NCI-H2171 (cell line): ENCODE results near the gene HNRNPLL.
"Not testable (repeated sequence)": the region's sequence is repeated elsewhere in the genome, so short reads cannot be mapped to it uniquely, and the experiment has no call there.

Experiments
- DNase-seq: peaks from one replicate; lab custom pipeline; 2025; lab: John Stamatoyannopoulos, UW

The HNRNPLL gene

DNA sequence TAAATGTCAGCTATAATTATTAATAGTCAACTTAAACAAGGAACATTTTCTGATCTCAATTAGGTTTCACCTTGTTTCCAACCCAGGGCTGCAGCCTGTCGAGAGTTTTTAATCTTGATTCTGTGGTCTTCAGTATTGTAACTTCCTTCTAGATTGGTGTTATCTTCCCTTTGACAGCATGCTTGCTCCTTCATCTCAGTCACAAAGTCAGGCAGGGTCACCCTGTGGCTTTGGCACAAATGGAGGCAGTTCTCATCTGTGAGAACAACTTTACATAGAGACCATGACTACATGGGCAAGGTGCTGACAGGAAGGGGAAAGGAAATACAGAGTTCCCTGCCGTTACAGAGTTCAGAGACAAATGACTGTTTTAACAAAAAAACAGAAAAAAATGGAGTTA, 50.5 kb downstream of the HNRNPLL start:
- no peak for DNase-seq

DNA sequence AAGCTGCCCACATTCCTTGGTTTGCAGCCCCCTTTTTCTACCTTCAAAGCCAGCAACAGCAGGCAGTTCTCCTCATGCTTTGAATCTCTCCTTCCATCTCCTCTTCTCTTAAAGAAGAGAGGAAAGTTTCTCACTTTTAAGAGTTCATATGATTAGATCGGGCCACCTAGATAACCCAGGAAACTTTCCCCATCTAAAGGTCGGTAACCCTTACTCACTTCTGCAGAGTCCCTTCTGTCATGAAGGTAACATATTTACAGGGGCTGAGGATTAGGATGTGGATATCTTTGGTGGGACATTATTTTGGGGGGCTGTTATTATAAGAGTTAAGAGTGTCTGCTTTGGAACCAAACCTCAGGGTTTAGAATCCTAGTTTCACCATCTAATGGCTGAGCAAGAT, 51.0 kb downstream of the HNRNPLL start:
- DNase-seq, result no peak

DNA sequence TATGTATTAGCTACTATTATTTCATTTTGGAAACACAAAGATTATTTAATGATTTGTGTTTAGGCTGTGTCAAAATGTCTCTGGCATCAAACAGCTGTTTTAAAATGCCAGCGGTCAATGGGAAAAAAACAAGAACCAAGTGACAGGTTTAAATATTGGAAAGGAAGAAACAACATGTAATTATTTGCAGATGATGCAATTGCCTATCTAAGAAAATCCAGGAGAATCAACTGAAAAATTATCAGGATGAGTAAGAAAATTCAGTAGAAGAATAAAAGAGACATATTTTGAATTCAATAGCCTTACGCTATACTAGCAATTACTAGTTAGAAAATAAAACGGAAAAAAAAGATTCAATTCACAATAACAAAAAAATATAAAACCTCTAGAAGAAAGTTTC, 51.6 kb downstream of the HNRNPLL start:
- no peak for DNase-seq

DNA sequence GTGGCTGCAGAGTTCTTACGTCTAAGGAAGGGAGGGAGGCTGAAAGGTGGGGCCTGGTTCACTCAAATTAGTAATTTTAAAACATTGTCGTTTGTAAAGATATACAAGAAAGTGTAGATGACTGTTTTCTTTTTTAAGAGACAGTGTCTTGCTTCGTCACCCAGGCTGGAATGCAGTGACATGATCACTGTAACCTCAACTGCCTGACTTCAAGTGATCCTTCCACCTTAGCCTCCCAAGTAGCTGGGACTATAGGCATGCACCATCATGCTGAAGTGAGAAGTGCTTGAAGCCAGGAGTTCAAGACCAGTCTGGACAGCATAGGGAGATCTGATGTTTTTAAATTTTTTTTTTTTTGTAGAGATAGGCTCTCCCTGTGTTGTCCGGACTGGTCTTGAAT, 52.9 kb downstream of the HNRNPLL start:
- DNase-seq, result no peak

DNA sequence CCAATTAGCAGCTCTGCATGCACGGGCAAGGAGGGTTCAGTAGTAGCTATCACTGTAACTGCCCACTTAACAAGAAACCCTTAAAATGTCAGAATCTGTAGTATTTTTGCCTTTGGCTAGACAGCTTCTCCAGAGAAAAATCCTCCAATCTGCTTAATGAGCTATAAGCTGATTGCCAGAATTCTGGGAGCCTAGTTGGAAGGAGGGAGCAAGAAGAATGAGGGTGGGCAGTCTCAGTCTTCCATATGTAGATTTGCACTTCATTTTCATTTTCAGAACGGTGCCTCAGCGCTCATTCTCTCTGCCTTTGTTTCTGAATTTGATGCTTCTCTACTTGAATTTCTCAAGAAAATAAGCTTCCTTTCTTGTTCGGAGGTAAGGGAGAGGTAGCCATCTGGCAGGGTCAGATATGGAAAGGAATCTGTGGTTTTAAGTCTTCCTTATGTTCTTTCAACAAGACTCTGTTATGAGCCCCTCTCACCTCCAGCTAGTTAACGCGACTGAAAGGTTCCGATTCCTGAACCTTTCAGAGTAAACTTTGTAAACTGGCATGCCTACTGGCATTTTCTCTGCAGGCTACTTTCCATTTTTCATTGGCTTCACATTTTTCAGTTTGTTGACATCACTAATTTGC, 53.5 kb downstream of the HNRNPLL start:
- no peak for DNase-seq

DNA sequence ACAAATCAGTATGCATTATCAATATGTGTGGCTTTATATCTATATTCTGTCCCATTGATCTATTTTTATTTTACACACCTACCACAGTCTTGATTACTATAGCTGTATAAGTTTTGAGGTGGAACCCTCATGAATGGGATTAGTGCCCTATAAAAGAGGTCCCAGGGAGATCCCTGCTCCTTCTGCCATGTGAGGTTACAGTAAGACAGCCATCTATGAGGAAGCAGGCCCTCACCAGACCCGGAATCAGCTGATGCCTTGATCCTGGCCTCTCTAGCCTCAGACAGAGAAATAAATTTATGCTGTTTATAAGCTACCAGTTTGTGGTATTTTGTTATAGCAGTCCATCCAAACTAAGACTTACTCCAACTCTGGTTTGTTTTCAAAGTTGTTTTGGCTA, 54.9 kb downstream of the HNRNPLL start:
- no peak for DNase-seq

DNA sequence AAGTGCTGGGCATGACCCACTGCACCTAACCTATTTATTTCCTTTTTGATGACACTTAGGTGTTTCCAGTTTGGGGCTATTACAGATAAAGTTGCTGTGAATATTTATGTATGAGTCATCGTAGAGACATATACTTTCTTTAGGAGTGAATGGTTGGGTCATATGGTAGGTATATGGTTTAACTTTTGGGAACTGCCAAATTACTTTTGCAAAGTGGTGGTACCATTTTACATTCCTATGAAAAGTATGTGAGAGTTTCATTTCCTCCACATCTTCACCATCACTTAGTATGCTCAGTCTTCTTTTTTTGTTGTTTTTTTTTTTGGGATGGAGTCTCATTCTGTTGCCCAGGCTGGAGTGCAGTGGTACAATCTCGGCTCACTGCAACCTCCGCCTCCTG, 56.1 kb downstream of the HNRNPLL start:
- DNase-seq, result no peak

DNA sequence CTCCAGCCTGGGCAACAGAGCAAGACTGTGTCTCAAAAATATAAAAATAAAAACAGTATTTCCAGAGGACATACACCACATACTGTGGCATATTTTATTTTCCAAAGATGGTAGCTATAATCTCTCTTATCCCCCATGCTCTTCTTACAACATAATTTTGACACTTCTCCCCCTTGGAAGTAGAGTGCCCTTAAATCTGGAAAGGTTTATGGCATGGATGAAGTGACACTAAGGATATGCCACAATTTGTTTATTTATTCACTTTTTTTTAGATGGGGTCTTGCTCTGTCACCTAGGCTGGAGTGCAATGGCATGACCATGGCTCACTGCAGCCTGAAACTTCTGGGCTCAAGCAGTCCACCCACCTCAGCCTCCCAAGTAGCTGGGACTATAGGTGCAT, 56.7 kb downstream of the HNRNPLL start:
- no peak for DNase-seq

DNA sequence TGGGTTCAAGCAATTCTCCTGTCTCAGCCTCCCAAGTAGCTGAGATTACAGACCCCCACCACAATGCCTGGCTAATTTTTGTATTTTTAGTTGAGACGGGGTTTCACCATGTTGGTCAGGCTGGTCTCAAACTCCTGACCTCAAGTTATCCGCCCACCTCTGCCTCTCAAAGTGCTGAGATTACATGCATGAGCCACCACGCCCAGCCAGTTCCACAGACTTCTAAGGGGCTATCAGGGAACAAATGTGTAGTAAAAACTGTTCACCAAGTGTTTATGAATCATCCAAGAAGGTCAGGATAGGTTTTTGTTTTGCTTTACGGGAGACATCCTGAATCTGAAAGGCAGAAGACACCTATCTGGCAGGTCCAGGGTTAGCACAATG, 60.5 kb downstream of the HNRNPLL start:
- DNase-seq, result not testable (repeated sequence)

DNA sequence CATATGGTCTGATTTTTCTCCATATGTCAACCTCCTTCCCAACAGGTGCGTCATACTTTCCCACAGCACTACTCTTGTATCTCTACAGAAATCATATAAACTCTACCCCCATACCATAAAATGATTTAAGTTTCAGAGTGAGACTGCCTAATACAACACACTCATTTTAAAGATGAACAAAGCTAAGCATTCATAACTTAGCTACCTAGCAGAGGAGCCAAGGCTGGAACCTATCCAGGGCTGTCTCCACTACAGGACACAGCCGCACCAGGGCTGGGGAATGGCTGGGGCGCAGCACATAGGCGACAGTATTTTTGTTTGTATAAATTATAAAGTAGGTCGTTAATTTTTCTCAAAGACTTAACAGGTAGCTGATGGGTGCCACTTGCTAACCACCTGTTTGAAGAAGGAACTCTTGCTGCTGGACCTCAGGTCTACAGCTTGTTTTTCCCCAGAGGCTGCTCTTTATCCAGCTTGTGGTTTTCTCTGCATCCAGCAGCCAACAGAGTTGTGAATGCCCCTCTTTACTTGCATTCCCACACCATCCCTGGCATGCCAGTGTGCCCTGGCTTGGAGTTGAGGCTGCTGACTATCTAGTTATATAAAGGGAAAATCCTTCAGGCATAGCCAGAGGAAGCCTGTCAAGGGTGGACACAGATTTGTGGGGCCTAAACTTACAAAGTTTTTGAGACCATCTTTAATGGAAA, 62.0 kb downstream of the HNRNPLL start:
- DNase-seq, result peak; percentile 68

DNA sequence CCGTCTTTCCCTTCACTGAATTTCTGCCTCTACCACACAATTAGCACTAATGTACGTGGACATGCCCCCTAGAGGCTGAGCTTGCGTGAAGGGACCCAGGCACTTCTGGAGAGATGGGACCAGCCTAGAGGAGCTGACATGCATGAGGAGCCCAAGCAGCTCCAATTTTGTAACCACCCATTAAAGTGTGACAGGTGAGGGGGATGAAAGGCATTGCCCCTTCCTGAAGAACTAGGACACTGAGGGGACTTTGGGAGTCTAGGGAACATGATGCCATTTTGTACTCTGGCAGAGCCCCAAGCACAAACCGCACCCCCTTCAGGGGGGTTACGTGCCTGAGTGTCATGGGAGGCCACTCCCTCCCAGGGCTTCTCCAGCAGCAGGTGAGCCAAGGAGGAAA, 63.6 kb downstream of the HNRNPLL start:
- no peak for DNase-seq

DNA sequence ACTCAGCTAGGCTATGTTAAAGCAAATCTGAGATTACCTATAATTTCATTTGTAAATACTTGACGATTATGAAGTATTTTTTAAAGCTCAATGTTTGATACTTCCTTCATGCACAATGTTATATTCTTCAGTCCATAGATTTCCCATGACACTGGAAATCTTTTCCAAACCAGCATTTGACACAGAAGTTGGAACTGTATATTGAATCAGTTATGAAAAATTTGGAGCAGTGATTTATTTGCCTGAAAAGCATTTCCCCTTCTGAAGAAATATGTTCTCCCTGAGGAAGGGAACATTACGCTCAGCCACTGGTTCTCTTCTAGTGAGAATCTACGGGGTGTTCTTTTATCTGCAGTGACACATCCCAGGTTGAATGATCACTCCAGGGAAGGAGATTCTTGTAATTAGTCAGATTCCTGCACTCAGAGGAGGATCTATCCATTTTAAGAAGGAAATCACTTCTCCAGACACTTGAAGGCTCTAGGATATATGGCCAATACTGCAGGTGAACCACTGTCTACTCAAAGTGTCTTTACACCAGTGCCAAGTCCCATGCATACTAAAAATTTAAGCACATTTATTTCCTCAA, 64.7 kb downstream of the HNRNPLL start:
- no peak for DNase-seq

DNA sequence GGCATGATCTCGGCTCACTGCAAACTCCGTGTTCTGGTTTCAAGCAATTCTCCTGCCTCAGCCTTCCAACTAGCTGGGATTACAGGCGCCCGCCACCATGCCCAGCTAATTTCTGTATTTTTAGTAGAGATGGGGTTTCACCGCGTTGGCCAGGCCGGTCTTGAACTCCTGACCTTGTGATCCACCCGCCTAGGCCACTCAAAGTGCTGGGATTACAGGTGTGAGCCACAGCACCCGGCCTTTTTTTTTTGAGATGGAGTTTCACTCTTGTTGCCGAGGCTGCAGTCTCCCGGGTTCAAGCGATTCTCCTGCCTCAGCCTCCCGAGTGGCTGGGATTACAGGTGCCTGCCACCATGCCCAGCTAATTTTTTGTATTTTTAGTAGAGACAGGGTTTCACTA, 65.4 kb downstream of the HNRNPLL start:
- not testable (repeated sequence) for DNase-seq

DNA sequence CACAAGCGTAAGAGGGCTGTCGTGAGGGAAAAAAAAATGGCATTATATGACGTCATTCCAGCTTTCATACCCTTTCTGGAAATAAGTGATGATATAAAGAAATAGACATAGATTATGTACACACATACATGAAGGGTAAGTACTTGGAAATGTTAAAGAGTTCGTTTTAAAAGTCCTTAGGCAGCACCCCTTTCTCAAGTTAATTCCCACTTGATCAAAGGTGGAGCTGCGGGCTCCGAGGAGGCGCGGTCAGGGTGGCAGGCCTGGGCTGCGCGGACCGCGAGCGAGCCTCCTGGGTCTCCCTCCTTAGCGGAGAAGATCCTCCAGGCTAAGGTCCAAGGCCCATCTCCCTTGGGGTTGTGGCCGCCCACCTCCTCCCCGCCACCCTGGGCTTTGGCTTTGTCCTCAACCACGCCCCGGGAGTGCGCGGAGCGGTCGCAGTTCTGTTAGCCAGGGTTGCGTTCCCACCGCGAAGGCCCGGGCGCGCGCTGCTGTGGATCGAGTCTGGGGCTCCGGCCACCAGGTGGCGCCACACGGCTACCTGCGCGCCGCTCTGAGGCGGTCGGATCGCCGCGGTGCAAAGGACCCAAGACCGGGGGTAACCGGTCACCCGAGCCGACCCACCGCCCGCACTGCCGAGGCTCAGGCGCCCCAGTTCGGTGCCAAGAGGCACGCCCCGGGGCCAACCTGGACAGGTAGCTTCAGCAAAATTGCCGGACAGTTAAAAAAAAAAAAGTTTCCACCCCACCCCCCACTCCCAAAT, 66.8 kb downstream of the HNRNPLL start:
- DNase-seq, result peak; percentile 65

DNA sequence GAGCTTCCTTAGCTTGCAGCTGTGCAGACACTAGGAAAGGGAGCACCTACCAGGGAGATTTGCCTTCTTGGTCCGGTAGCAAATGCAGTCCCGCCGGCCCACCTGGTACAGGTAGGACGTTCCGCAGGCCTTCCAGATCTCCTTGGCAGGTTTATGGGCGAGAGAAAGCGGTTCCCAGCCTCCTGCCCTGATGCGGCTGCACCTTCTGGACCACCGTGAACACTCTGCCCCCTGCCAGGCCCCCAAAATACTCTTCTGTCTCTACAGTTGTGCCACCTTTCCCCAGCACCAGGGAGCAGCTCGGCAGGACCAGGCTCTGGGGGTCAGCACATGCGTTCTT, 67.4 kb downstream of the HNRNPLL start:
- no peak for DNase-seq

DNA sequence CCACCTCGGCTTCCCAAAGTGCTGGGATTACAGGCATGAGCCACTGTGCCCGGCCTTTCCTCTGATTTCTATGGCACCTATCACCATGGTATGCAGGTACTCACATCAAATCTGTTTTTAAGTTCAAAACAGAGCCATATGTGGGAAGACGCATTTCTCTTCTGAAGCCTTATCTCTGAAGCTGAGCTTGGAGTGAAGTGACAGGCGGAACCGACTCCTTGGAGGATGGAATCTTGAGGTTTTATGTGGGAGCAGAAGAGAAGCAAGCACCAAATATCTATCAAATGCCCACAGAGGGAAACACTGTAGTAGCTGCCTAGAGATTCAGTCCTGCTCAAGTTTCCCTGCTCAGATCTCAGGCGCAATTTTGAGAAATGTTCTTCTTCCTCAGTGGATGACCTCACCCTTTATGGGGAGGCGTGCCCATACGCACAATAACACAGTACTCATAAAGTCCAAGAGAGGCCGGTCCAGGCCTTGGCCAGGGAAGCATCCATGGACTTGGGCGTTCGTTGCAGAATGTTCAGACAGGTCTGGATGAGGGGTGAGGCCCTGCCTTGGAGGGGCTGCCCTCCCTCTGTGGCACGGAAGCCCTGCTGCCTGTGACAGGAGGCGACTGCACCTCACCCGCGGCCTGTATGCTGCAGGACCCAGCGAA, 67.9 kb downstream of the HNRNPLL start:
- no peak for DNase-seq

DNA sequence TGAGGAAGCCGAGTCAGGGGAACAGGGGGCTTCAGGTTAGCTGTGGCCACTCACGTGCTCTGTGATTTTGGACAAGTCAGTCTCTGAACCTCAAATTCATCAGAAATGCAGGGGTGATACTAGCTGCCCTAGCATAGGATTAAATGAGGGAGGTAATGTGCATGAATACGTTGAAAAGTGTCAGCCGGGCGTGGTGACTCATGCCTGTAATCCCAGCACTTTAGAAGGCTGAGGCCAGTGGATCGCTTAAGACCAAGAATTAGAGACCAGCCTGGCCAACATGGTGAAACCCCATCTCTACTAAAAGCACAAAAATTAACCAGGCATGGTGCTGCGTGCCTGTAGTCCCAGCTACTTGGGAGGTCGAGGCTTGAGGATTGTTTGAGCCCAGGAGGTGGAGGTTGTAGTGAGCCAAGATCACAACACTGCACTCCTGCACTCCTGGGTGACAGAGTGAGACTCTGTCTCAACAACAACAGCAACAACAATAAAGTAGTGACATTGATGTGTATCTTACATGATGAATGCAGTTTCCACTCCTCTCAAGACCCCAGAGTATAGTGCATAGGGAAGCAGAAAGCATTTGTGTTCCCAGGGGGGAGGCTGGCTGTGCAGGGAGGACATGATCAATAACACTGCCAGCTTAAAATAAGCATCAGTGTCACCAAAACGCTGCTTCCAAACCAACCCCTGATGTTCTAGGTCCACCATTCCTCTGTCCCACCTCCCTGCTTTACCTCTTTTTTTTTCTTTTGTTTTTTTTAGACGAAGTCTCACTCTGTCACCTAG, 68.8 kb downstream of the HNRNPLL start:
- no peak for DNase-seq

DNA sequence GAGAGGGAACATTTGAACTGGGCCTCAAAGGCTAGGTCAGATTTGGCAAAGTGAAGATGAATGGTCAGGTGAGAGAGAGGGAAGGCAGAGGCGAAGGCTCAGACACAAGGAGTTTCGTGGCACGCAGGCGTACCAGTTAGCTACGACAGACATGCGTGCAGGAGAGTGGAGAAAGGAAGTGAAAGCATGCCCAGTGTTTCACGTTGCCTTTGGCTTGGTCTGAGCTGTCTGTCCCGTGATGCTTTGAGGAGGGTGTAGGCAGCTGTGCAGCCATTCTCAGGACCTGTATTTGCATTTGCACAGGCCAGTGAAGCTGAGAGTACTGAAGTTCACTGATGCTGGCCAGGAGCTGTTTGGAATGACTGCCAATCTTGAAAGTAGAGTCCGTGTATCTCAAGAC, 69.5 kb downstream of the HNRNPLL start:
- DNase-seq, result no peak

DNA sequence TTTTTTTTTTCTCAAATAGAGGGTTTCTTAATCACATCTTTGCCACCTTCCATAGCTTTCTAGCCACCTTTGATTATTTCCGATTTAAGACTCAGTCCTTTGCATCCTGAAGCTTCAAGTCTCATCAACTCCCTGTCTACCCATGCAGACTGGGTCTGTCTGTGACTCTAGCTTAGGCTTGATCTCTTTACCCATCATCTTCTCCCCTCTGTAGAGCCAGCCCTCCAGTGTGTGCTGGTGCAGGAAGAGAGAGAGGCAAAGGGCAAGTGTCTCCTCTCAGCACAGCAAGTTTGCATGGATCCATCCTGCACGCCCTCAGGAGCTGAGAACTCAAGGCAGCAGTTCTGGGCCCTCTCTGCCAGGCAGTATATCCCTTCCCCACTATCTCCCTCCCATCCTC, 70.4 kb downstream of the HNRNPLL start:
- no peak for DNase-seq

DNA sequence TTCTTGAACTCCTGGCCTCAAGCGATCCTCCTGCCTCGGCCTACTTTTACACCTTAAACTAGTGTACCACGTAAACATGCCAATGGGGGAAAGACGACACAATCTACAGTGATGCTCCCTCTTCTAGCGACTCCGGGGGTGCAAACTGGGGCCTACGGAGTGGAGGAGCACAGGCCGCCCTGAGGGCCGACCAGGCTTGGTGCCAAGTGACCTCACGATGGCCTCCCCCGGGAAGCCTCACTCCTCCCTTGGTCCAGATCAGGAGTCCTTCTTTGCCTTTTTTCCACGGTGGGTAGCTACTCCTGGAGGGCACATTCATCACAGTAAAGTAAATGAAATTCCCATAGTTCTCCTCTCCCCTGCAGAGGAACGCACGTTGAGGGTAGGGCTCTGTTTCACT, 73.5 kb downstream of the HNRNPLL start:
- no peak for DNase-seq

DNA sequence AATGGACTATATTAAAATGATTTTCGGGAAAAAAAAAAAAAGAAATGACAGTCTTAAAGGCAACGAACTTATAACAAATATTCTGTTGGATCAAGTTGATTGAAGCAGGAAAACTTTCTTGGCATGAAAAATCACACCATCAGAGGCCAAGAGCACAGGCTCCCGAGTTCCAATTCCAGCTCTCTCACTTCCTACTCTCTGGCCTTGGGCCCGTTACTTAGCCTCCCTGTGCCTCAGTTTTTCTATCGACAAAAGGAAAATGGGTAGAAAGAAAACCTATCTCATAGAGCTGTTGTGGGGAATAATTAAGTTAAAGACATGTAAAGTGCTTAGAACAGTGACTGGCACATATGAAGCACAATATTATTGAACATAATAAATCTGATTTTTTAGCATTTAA, 74.2 kb downstream of the HNRNPLL start:
- no peak for DNase-seq

DNA sequence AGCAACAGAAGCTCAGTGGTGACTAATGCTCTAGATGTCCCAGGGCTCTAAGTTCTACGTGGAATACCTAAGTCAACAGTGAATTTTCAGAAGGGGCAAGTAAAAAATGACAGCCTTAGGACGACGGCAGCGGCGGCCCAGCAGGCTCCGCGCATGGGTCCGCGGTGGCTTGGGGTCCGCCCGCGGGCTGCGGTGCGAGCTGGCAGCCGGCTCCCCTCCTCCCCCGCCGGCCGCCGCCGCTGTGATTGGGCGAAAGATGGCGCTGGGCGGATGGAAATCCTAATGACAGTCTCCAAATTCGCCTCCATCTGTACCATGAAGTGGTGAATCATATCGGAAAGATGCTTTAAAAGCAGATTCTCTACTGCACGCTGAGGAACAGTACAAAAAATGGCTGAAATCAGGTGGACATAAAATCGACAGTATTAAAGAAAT, 74.7 kb downstream of the HNRNPLL start:
- DNase-seq, result peak; percentile 70
